ENCODE measurements around the gene TMEM185B.

Gene TMEM185B

GRCh38 chr2:120189189-120189588 lies 34.0 kb downstream of the TMEM185B start:
- no peaks in the 10 kb centered on the region for H3K36me3 ChIP-seq (ENCODE audit: control insufficient read depth, insufficient read depth, low read length)
- 87% methylated on average over 1 of the region's 1 CpG for WGBS, 2 experiments
- no peaks in the 10 kb centered on the region for H3K9me3 ChIP-seq (ENCODE audit: control insufficient read depth, low read length)
- H3K27ac ChIP-seq (ENCODE audit: insufficient read depth, low read depth, low read length, poor library complexity, severe bottlenecking) = no peak overlapping the region
- H3K4me1 ChIP-seq (ENCODE audit: control insufficient read depth, insufficient read depth, low read length) = no peaks in the 10 kb centered on the region
- no peaks in the 10 kb centered on the region for H3K27me3 ChIP-seq (ENCODE audit: control insufficient read depth, insufficient read depth, low read length, poor library complexity, severe bottlenecking)
- H3K4me3 ChIP-seq (ENCODE audit: insufficient read depth, low read depth, low read length) = no peak overlapping the region

GRCh38 chr2:120182019-120182560 lies 41.1 kb downstream of the TMEM185B start:
- H3K27ac ChIP-seq (ENCODE audit: insufficient read depth, low read depth, low read length, poor library complexity, severe bottlenecking) = no peak overlapping the region
- no peaks in the 10 kb centered on the region for H3K36me3 ChIP-seq (ENCODE audit: control insufficient read depth, insufficient read depth, low read length)
- no peak overlapping the region for H3K4me3 ChIP-seq (ENCODE audit: insufficient read depth, low read depth, low read length)
- H3K4me1 ChIP-seq (ENCODE audit: control insufficient read depth, insufficient read depth, low read length) = peaks cover 3% of the 10 kb centered on the region
- WGBS, 2 experiments = 85 to 91% methylated on average over 5 of the region's 5 CpGs
- no peaks in the 10 kb centered on the region for H3K27me3 ChIP-seq (ENCODE audit: control insufficient read depth, insufficient read depth, low read length, poor library complexity, severe bottlenecking)
- no peaks in the 10 kb centered on the region for H3K9me3 ChIP-seq (ENCODE audit: control insufficient read depth, low read length)

- Histone ChIP-seq H3K36me3 (ENCODE audit: control insufficient read depth, insufficient read depth, low read length) (no peaks in the 10 kb centered on the region), H3K9me3 (ENCODE audit: control insufficient read depth, low read length) (no peaks in the 10 kb centered on the region), H3K27ac (ENCODE audit: insufficient read depth, low read depth, low read length, poor library complexity, severe bottlenecking) (no peak overlapping the region), H3K4me1 (ENCODE audit: control insufficient read depth, insufficient read depth, low read length) (peaks cover 3% of the 10 kb centered on the region), H3K4me3 (ENCODE audit: insufficient read depth, low read depth, low read length) (no peak overlapping the region), H3K27me3 (ENCODE audit: control insufficient read depth, insufficient read depth, low read length, poor library complexity, severe bottlenecking) (no peaks in the 10 kb centered on the region)
- WGBS, 2 experiments = 48 to 62% methylated on average over 3 of the region's 3 CpGs
These were observed 43.1 kb downstream of the TMEM185B start for GRCh38 chr2:120180066-120180465.

GRCh38 chr2:120179396-120179795 lies 43.8 kb downstream of the TMEM185B start:
- H3K27ac ChIP-seq (ENCODE audit: insufficient read depth, low read depth, low read length, poor library complexity, severe bottlenecking) = no peak overlapping the region
- H3K36me3 ChIP-seq (ENCODE audit: control insufficient read depth, insufficient read depth, low read length) = no peaks in the 10 kb centered on the region
- no peaks in the 10 kb centered on the region for H3K27me3 ChIP-seq (ENCODE audit: control insufficient read depth, insufficient read depth, low read length, poor library complexity, severe bottlenecking)
- no peaks in the 10 kb centered on the region for H3K9me3 ChIP-seq (ENCODE audit: control insufficient read depth, low read length)
- no peak overlapping the region for H3K4me3 ChIP-seq (ENCODE audit: insufficient read depth, low read depth, low read length)
- peaks cover 3% of the 10 kb centered on the region for H3K4me1 ChIP-seq (ENCODE audit: control insufficient read depth, insufficient read depth, low read length)
- 95 to 99% methylated on average over 3 of the region's 3 CpGs for WGBS, 2 experiments

- Histone ChIP-seq H3K27me3 (ENCODE audit: control insufficient read depth, insufficient read depth, low read length, poor library complexity, severe bottlenecking) (no peaks in the 10 kb centered on the region), H3K9me3 (ENCODE audit: control insufficient read depth, low read length) (no peaks in the 10 kb centered on the region), H3K4me1 (ENCODE audit: control insufficient read depth, insufficient read depth, low read length) (peaks cover 3% of the 10 kb centered on the region), H3K4me3 (ENCODE audit: insufficient read depth, low read depth, low read length) (no peak overlapping the region), H3K27ac (ENCODE audit: insufficient read depth, low read depth, low read length, poor library complexity, severe bottlenecking) (no peak overlapping the region), H3K36me3 (ENCODE audit: control insufficient read depth, insufficient read depth, low read length) (no peaks in the 10 kb centered on the region)
- WGBS, 2 experiments = 71 to 74% methylated on average over 7 of the region's 7 CpGs
These were observed 45.2 kb downstream of the TMEM185B start for GRCh38 chr2:120177973-120178372.

- H3K27me3 ChIP-seq (ENCODE audit: control insufficient read depth, insufficient read depth, low read length, poor library complexity, severe bottlenecking) = no peaks in the 10 kb centered on the region
- H3K36me3 ChIP-seq (ENCODE audit: control insufficient read depth, insufficient read depth, low read length) = no peaks in the 10 kb centered on the region
- WGBS, 2 experiments = 92 to 95% methylated on average over 15 of the region's 15 CpGs
- no peaks in the 10 kb centered on the region for H3K9me3 ChIP-seq (ENCODE audit: control insufficient read depth, low read length)
- H3K4me3 ChIP-seq (ENCODE audit: insufficient read depth, low read depth, low read length) = no peak overlapping the region
- no peak overlapping the region for H3K27ac ChIP-seq (ENCODE audit: insufficient read depth, low read depth, low read length, poor library complexity, severe bottlenecking)
- peaks cover 3% of the 10 kb centered on the region for H3K4me1 ChIP-seq (ENCODE audit: control insufficient read depth, insufficient read depth, low read length)
These were observed 46.1 kb downstream of the TMEM185B start for GRCh38 chr2:120177001-120177621.

GRCh38 chr2:120176526-120176925 lies 46.7 kb downstream of the TMEM185B start:
- Histone ChIP-seq H3K27me3 (ENCODE audit: control insufficient read depth, insufficient read depth, low read length, poor library complexity, severe bottlenecking) (no peaks in the 10 kb centered on the region), H3K4me1 (ENCODE audit: control insufficient read depth, insufficient read depth, low read length) (peaks cover 3% of the 10 kb centered on the region), H3K27ac (ENCODE audit: insufficient read depth, low read depth, low read length, poor library complexity, severe bottlenecking) (no peak overlapping the region), H3K36me3 (ENCODE audit: control insufficient read depth, insufficient read depth, low read length) (no peaks in the 10 kb centered on the region), H3K4me3 (ENCODE audit: insufficient read depth, low read depth, low read length) (no peak overlapping the region), H3K9me3 (ENCODE audit: control insufficient read depth, low read length) (no peaks in the 10 kb centered on the region)
- WGBS, 2 experiments = 95 to 100% methylated on average over 3 of the region's 3 CpGs

- H3K4me3 ChIP-seq (ENCODE audit: insufficient read depth, low read depth, low read length) = no peak overlapping the region
- H3K36me3 ChIP-seq (ENCODE audit: control insufficient read depth, insufficient read depth, low read length) = no peaks in the 10 kb centered on the region
- no peaks in the 10 kb centered on the region for H3K27me3 ChIP-seq (ENCODE audit: control insufficient read depth, insufficient read depth, low read length, poor library complexity, severe bottlenecking)
- no peaks in the 10 kb centered on the region for H3K9me3 ChIP-seq (ENCODE audit: control insufficient read depth, low read length)
- 60% methylated on average over 6 of the region's 6 CpGs for WGBS, 2 experiments
- no peak overlapping the region for H3K27ac ChIP-seq (ENCODE audit: insufficient read depth, low read depth, low read length, poor library complexity, severe bottlenecking)
- H3K4me1 ChIP-seq (ENCODE audit: control insufficient read depth, insufficient read depth, low read length) = peaks cover 3% of the 10 kb centered on the region
These were observed 48.1 kb downstream of the TMEM185B start for GRCh38 chr2:120174963-120175581.

Measured in ectodermal cell (in vitro differentiated cells).